HEK293 (cell line): ENCODE data around the gene LIPK.

Source experiments
- SP7 ChIP-seq: fragments of 450-650 bp; formaldehyde crosslinking; IDR thresholded peaks from 2 replicates; pipeline ENCODE4 v1.5.1; 2016; ENCODE audit warnings: missing biosample characterization, missing genetic modification characterization
- ZNF248 ChIP-seq: fragments of 450-650 bp; formaldehyde crosslinking; IDR thresholded peaks from 2 replicates; pipeline ENCODE4 v1.5.1; 2017; ENCODE audit warnings: missing biosample characterization, missing genetic modification characterization

- no peak for TF ChIP-seq ZNF248 (tag by site-specific recombination)
- TF ChIP-seq SP7 (tag by site-specific recombination): no peak
Measured at GRCh38 chr10:88755753-88756152, 49.7 kb downstream of the LIPK start.
